HG03108 (cell line): ENCODE measurements around the gene NUP88.
"Not testable (repeated sequence)": the region's sequence is repeated elsewhere in the genome, so short reads cannot be mapped to it uniquely, and the experiment has no call there.

Source experiments
- ATAC-seq: cut with Tn5 transposase; IDR thresholded peaks from one replicate; pipeline ENCODE4 v1.9.1; 2021; ENCODE audit warnings: moderate library complexity; ENCODE audit not compliant: unreplicated experiment

NUP88 gene

GRCh38 chr17:5419356-5419958 lies at the start of gene NUP88:
NUP88 (minus strand) TSS chr17:5419662; CDS start chr17:5419650, 12 bp downstream.
- ATAC-seq, result peak; percentile 82

DNA sequence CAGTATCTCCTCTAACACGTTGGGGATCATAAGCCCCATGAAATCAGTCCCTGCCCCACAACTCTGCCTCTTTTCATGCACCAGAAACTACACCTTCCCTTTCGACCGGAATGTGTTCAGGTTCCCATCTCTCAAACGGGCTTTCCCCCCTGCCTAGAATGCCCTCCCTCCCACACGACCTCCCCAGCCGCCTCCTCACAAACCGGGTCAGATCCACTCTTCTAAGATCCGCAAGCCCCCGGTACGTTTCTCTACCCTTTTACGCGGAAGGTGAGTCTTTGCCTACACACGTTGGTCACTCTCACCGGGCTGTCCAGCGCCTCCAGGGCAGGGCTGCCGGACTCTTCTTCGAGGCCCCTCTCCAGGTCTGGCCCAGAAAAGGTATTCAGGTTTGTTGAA lies 48.6 kb upstream of the NUP88 start:
- no peak for ATAC-seq

DNA sequence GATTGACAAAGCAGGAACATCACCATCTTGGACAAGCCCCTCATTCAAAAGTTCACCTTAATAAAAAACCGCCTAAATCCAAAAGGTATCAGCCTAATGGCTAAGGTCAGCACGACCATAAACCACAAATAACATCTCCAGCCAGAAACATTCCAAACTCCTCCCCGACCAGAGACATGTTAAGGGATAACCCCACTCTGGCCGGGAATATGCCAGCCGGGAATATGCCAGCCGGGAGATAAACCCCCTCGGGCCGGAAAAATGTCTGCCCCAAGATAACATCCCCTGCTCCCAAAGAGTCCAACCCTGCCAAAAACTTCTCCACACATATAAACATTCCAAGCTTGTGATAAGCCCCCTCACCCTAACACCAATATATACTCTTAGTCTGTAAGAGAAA lies 48.0 kb upstream of the NUP88 start:
- no peak for ATAC-seq

- no peak for ATAC-seq
These were observed 46.8 kb upstream of the NUP88 start for GRCh38 chr17:5466295-5466694.

GRCh38 chr17:5464717-5465507 lies 45.5 kb upstream of the NUP88 start:
- no peak for ATAC-seq

GRCh38 chr17:5446786-5447185 lies 27.3 kb upstream of the NUP88 start:
- ATAC-seq, result no peak

GRCh38 chr17:5444209-5444608 lies 24.7 kb upstream of the NUP88 start:
- ATAC-seq, result no peak

- ATAC-seq, result no peak
These were observed 24.3 kb upstream of the NUP88 start for GRCh38 chr17:5443728-5444127.

DNA sequence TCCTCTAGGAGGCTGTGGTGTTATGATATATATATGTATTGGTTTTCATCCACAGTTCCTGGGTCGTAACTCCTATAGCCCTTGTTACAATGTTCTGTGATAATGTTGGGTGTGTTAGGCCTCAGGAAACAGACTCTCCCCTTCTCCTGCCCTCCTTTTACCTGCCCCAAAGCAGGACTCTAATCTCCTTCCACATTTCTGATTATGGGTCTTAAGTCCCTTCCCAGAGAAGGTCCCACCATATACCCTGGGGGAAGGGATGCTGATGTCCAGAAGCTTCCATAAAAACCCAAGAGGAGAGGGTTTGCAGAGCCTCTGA lies 19.9 kb upstream of the NUP88 start:
- no peak for ATAC-seq

DNA sequence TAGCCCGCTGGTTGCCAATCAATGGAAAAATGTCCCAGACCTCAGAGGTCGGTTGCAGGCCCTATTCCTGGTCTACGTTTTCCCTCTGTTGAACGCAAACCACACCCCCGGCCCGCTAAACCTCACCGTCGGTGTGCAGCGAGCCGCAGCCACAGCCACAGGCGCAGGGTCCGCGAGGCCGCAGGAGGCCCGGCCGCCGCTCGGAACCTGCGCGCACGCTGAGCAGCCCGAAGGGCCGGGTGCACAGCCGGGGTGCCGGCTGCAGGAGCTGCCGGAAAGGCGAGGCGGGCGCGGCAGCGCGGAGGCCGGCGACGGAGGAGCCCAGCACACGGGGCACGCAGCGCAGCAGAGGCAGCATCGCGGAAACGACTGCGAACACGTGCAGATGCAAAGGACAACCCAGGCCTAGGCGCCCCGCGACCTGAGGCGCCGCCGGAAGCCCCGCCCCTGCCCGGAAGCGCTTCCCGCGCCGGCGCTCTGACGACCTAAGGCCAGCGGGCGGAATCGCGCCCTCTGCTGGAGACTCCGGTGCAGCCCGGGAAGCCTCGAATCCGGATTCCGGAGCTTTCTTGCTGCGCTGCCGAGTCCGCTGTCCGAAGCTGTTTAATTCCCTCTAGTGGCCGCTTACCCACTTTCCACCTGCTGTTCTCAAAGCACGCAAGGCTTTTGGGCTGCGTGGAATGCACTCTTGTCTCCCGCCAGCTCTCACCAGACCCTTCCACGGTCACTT lies 19.4 kb upstream of the NUP88 start, which contains the start of gene C1QBP:
Gene C1QBP, minus strand, starts transcription at position 440 of the 730 bp plus-strand sequence. Its CDS starts 82 bp downstream, at position 358.
- peak; percentile 80 for ATAC-seq

GRCh38 chr17:5437721-5438317 lies 18.4 kb upstream of the NUP88 start:
- ATAC-seq, result no peak

- not testable (repeated sequence) for ATAC-seq
These were observed 16.4 kb upstream of the NUP88 start for GRCh38 chr17:5435781-5436315.

GRCh38 chr17:5434984-5435383 lies 15.5 kb upstream of the NUP88 start:
- no peak for ATAC-seq

- ATAC-seq, result no peak
These were observed 12.6 kb upstream of the NUP88 start for GRCh38 chr17:5431949-5432556.

- ATAC-seq, result not testable (repeated sequence)
These were observed 11.8 kb upstream of the NUP88 start for GRCh38 chr17:5431234-5431633.

GRCh38 chr17:5430413-5430999 lies 11.0 kb upstream of the NUP88 start:
- no peak for ATAC-seq

DNA sequence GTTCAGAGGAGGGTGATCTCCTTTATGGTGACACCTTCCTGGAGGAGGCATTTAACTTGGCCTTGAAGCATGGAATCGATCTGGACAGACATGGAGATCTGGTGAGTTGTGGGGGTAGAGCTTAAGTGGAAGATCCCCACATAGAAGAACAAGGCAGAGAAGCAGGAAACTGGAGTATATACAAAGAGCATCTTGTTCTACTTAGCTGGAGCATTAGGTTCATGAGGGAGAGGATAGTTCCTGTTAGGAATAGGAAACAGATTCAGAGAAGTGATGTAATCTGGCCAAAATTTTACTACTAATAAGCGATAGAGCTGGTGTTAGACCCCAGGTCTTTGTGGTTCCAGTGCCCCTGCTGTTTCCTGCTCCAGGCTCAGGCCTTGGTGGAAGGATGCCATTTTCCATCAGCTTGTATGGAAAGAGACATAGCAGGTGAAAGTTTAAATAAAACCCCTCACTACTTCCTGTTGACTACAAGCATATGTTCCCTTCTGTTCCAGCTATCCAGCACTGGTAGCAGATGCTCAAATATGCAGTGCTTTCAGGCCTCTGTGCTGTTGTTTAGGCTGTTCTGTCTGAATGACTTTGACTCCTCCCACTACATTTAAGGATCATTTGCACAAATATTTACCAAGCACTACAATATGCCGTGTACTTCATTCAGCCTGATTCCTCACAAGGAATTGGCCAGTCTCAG lies 9.9 kb upstream of the NUP88 start:
- no peak for ATAC-seq

GRCh38 chr17:5425826-5426225 lies 6.4 kb upstream of the NUP88 start:
- ATAC-seq, result no peak

GRCh38 chr17:5424909-5425308 lies 5.4 kb upstream of the NUP88 start:
- ATAC-seq, result no peak

GRCh38 chr17:5422505-5422904 lies 3.0 kb upstream of the NUP88 start:
- no peak for ATAC-seq
